Activated effector memory CD4-positive, alpha-beta T cell treated with Interleukin-2 at 50 U/mL for 16 hours (primary cell): ENCODE measurements around the gene FCRL6.
A peak's percentile ranks its signal among the peaks of the same experiment; 100 is the strongest.

Source experiments
- DNase-seq: peaks from one replicate; pipeline ENCODE4 v3.0.0-alpha.2; 2020

FCRL6 gene

DNA sequence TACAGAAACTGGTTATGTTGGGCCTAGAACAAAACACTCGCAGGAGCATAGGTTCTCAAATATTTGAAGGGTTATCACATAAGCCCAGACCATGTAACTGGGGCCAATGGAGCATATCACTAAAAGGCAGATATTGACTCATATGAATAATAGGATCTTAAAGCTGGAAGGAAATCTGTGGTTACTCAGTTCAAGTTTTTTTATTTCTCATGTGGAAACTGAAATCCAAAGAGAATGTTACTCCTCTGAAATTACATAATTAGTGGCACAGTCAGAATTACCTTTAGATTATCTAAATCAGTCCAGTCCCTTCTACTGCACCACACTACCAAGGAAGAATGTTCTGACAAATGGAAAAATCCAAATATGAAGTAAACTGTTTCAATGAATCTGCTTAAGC, 36.6 kb downstream of the FCRL6 start:
- no peak for DNase-seq

DNA sequence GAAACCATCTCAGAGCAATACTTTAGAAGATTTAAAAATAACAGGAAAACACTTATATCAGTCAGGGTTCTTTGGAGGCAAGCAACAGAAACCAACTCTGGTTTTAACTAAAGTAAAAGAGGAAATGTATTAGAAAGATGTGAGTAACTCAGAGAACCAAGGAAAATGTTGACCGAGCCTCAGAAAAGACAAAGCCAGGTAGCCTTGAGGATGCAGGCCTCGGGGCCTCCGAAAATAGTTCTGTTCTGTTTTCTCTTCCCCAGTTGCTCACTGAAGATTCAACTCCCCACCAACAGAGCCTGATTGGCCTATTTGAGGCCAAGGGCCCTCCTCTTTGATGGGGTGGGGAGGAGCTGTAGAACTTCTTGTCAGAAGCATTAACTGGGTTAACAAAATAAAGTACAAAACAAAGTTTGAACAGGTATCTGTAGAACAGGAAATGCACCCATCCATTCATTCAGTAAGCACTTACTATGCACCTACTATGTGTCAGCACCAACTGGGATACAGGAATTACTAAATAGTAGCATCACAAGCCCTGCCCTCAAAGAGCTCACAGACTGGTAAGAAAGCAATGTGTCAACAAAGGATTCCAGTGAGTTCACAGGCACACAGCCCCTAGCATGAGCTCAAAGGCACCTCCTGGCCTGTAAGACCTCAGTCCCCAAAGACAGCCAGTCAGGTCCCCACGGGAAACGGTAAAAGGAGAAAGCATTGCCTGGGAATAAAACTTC, 37.1 kb downstream of the FCRL6 start:
- no peak for DNase-seq

DNA sequence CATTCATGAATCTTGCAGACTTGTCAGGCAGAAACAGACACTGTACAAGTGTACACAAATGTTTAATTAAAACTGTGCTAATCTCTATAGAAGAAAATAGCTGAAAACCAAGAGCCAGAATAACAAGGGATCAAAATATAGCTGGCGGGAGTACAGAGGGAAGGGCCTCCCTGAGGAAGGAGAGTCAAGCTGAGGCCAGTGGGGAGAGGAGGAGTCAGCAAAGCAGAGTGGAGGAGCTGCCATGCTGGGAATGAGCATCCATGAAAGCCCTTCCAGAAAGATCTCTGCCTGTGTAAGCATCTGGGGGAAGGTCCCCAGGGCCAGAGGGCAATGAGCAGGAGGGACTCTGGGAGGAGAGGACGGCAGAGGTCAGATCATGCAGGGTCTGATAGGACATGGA, 39.6 kb downstream of the FCRL6 start:
- DNase-seq: no peak

DNA sequence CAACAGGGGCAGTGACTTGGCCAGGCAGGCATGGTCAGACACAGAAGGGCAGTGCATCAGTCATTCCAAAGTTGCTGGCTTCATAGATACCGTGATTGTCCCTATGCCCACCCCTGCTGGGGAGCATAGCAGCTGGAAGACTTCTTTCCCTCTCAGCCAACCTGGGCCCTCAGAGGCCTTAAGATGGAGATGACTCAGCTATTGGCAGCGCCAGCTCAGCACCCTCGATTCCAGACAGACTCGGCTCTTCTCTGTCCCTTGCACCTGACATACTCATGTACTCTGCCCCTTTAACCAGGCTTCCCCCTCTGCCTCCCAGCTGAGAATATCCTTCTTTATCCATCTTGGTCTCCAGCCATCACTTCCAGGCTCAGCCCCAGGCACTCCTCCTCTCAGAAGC, 41.3 kb downstream of the FCRL6 start:
- no peak for DNase-seq

DNA sequence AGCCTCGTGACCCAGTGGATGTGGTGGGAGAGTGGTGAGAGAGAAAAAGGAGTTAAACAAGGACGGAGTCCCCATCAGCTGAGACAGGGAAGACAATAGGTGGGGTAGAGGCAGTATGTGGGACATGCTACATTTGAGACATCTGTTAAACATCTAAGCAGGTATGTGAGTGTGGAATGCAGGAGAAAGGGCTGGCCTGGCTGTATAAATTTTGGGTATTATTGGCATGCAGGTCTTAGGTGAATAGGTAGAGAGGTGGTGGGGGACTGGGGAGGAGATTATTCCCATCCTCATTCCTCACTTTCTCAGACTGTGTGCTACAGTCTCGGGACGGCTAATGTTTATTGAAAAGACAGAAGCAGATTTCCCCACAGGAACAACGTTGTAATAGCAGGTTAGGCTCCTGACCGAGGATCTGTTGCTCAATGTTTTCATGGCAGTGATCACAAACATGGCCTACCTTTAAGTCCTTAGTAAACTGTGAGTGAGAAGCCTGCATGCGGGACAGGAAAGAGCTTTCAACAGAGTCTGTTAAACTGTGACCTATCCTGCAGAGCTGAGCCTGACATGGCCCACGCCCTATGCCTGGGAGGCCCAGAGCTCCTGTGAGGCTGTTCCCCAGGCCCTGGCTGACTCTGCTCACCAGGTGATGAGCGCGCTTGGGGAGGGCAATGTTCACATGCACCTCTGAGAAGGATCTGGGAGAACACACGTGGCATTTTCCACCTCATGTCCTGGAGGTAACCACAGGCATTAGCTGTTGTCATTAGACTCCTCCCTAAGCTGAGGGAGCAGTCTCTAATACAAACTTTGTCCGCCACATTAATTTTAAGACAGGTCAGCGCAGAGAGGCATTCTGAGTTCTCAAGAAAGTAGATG, 43.8 kb downstream of the FCRL6 start:
- DNase-seq: no peak

DNA sequence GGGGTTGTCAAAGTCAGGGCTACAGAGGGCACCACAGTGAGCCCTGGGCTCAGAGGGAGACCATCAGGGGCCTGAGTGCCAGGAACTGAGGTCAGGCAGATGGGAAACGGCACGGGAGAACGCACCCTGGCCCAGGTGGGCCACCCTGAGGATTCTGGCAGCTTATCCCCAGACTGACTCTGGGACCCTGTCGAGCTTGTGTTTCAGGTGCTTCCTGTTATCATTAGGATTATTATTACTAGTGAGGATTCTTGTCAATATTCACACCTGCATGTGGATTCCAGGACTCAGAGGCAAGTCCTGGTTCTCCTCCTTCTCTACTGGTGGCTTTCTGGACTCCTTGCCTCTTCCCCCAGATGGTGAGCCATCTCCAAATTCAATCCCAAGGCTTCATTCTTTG, 45.1 kb downstream of the FCRL6 start:
- DNase-seq: no peak

DNA sequence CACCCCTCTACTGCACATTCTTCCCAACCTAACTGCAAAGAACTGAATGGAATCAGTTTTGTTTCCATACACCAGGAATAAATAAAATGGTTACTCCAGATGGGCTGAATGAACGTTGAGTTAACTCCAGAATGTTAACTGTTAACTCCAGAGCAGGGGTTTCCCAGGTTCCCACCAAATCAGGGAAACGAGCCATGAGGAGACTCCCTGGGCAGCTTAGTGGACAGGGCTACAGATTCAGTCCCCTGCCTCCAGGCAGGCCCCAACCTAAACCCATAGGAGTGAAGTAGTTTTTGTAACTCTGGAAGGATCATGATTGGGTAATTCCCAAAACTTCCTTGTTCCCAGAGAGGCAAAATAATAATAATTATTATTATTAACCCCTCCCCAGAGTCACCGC, 46.2 kb downstream of the FCRL6 start:
- no peak for DNase-seq

DNA sequence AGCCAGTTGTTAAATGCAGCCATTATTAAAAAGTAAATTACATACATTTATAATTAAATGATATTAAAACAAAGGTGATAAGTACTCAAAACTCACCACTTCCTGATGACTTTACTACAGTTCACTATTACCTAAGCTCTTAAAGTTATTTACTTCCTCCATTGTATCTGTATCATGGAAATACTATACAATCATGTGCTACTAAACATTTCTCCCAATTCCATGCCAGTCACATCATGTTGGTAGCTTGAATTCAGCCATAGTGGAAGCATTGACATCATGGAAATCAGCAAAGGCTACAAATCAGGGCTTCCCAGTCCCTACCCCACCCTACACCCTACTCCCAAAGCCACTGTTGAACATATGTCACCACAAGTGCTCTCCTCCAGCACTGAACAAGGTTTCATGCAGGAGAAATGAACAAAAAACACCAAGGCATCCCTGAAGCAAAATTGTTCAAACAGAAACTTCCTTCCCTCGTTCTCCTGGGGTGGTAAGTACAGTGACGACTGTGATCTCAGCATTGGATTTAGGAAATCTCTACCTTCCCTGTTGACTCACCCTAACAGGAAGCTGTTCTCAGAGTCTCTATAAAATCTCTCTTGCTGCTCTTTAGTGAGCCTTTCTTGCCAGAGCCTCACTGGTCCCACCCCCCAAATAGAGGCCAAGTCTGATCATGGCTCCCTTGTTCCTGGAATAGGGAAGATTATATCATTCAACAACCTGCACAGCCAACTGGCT, 47.6 kb downstream of the FCRL6 start:
- no peak for DNase-seq

DNA sequence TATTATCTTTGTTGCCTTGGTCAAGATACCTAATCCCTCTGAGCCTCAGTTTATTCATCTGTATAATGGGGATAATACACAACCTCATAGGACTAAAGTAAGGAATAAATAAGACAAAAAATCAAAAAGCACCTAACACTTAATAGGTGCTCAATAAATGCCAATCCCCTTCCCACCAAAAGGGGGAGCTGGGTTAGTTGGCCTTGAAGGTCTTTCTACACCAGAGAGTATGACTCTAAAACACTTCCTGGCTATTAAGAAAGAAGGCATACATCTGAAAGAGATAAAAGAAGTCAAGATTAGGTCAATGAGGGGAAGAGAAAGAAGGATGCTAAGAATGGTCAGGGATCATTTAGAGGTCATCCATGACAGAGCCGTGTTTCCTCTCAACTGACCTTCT, 49.2 kb downstream of the FCRL6 start:
- DNase-seq: no peak

DNA sequence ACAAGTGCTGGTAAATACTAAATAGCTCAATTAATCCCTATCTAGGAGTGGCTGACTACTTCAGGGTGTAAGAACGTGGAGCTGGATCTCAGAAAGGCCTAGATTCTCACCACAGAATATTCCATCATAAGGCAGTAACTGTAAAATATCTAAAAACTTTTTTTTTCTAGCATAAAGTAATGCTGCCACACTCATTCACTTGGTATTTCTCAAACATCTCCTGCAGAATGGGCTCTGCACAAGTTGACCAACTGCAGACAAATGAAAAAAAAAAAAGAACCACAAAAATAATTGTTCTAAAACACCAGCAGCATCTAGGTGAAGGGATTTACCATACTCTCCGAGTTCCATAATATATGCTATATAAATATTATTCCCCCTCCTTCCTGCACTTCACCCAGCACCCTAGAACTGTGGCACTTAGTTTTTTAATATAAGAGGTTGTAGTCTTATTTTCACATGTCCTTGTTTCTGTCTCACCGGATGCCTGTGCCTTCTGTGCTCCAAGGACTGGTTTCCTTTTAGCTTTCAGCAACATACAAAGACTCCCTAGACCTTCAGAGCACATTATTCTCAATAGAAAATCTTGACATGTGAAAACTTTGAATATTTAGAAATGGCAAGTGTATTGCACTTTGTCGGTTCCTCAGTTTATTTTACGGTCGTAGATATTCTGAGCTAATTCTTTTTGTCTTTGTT, 51.4 kb downstream of the FCRL6 start:
- DNase-seq: no peak

DNA sequence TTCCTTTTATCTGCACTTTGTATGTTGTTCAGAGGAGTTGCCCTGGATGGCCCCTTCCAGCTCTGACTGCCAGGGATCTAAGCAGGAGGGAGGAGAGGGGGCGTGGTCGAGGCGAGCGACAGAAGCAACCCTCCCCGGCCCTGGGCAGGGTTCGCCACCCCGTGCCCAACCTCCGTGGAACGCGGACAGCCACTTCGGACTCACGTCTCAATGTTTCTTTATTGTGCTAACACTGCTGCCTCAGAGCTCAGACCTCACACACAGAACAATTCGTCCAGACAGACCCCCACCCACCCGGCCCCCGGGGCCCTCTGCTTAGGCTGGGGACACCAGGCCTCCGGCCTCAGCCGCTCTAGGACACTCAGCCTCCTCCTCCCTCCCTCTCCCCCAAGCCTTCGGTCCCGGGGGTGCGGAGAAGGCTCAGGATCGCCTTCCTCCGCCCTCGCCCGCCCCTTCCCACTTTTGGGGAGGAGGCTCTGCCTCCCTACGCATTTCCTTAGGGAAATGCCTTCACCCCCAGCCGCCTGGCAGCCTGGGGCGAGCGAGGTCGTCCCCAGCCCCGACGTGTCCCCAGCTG, 52.0 kb downstream of the FCRL6 start:
- DNase-seq: no peak

DNA sequence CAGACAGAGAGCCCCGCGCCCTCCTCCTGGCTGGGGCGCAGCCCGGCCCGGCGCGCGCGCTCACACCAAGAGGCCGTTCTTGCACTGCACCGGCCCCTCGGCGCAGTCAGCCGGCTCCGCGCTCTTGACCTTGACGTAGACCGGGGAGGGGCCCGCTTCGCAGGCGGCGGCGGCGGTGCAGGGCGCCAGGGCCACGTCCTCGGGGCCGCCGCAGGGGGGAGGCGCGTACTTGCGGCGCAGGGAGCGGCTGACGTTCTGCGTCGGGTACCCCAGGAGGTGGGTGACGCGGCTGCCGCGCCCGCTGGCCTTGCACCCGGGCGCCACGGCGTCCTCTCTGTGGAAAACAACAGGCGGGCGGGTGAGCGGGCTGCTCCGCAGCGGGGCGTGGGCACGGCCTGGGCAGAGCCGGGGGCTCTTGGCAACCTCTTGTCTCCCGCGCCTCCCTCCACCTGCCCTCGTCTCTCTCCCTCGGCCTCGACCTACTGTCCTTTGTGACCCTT, 52.6 kb downstream of the FCRL6 start:
- peak; percentile 69 for DNase-seq

DNA sequence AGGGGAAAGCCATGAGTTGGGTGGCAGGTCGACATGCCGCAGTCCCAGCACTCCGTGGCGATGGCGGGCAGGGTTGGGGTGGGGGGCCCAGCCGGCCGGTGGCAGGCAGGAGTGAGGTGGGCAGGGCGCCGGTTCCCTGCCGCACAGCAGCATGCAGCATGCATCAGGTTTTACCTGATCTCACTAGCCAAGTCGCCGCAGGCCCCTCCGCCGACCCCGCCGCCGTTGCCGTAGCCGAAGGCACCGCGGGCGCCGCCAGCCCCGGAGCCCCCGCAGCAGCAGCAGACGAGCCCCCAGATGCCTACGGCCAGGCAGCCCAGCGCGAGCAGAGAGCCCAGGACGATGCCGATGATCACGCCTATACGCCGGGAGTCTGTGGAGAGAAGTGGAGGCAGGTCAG, 53.5 kb downstream of the FCRL6 start:
- DNase-seq: no peak

DNA sequence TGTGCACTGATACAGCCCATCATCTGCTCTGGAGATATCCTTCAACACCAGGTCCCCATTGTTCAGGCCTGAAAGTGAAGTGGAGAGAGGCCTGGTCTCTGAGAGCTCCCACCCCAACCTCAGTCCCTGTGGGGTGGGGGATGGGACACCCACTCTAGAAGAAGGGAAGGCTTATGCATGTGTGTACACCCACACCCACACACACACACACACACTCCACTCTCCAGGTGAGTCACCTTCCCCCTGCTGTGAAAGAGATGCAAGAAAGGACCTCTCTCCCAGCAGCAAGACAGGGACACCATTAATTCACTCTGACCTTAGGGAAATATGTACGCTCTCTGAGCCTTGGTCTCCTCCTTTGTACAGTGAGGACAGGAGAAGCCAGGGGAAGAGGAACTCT, 54.4 kb downstream of the FCRL6 start:
- no peak for DNase-seq

DNA sequence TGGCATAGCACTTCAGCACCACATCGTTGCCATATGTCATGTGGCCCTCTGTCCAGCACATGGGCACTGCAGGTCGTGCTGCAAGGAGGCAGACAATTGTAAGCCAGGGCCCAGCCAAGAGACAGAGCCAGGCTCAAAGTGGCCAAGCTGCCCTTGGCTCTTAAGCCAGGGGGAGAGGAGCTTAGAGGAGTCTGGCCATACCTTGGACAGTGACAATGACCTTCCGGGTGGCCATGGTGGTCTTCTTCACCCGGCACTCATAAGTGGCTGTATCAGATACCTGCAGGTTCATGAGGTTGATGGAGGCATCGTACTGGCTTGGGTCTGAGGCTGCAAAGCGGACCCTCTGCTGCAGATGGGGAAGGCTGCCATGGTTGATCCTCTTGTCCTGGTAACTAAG, 55.7 kb downstream of the FCRL6 start:
- DNase-seq: no peak

DNA sequence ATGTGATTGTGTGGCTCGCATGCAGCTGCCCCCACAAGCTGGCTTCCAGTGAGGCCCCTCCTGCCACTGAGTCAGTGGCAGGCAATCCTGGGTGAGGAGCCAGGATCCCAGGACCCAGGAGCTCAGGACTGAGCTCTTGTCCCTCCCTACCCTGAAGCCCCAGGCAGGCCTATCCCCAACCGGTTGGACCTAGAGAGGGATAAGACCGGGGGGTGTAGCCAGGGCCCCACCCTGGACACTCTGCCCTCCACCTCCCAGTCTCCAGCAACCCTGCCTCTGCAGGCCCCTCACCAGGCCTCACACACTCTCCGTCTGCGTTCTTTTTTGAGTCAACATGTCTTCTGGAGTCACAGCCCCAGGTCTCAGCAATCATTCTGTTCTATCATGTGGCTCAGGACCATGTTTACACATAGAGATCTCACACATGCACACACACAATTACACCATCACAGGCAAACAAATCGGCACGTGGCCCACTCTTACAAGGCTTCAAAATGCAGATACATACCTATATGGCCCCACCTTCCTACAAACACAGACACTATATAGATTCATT, 57.7 kb downstream of the FCRL6 start:
- DNase-seq: no peak

DNA sequence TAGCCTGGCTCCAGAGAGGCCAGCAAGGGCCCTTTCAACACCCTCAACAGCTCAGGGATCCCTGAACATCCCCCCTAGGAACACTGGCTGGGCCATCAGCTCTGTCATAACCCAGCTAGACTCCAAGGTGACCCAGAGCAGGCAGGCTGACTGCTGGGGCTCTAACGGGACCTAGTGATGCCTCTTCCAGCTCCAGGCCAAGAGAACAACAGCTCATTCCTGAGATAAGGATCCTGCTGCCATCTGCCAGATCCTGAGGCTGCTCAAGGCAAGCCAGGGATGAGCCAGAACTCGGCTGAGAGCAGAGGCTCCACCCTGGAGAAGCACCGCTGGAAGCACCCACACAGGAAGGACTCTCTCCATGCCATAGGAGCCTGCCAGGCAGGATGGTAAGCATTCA, 58.3 kb downstream of the FCRL6 start:
- DNase-seq: no peak

DNA sequence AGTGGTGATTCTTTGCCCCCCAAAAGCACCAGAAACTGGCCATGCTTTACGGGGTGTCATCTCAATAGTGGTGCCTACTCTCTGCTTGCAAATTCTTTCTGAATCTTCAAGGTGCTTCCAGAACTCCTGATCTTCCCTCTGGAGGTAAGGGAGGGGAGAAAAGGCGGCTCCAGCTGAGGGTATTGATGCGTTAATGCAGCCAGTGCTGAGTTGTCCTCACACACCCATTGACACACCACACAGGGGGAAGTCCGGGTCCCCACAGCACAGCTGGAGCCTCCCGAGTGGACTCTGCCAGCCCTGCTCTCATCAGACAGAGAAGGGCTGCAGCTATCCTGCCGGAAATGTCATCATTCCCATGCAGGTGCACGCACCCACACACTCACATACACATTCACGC, 59.1 kb downstream of the FCRL6 start:
- no peak for DNase-seq

DNA sequence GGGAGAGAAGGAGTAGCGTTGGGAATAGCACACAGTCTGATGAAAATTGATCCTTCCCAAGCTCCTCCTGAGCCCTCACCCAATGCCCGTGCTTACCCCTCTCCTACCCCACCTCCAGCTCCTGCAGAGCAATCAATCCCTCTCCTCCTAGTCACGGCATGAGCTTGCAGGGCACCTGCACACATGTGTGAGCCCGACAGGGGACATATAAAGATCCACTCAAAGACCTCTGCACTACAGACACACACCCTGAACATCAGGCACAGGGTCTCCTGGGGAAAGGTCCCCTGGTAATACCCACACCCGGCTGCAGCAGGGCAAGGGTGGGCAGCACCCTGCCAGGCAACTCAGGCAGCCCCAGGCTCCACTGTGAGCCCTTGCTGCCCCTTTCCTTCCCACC, 59.9 kb downstream of the FCRL6 start:
- DNase-seq: no peak

DNA sequence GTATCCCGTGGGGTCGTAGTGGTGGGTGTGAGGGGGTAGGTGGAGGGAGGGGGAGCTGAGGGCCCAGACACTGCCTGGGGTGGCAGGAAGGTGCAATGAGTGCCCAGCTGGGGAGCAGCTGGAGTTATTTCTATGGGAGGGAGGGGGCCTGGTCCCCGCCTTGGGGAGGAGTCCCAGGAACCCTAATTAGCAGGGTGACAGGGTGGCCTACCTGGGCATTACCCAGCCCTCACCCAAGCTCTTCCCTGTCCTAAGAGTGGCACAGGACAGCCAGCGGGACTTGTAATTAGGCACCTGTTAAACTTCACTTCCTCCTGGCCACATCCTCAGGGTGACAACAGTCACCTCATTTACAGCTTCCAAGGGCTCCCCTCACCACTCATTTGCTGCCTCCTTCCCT, 60.4 kb downstream of the FCRL6 start, which contains the start of gene VSIG8:
VSIG8 (minus strand) TSS at position 101 of the 400 bp plus-strand sequence. CDS start 136 bp downstream, outside the sequence.
- no peak for DNase-seq

DNA sequence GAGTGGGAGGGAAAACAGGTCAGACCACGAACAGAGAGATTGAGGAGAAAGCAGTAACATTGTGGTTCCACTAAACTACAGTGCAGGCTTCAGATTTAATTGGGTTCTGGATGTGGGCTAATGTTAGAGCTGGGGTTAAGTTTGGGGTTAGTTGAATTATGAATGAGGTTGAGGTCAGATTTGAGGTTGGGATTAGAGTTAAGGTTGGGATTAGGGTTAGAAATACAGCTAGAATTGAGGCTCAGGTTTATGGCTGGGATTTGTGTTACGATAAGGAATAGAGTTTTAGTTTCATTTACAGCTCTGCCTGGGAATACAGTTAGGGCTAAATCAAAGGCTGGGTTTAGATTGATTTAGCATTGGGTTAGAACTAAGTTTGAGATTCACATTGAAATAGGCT, 62.1 kb downstream of the FCRL6 start:
- DNase-seq: no peak
